K562 (cell line): Measurements from ENCODE around the gene CT55. TPM values are rescaled to one million over a fixed set of nuclear protein-coding genes. Genes with fewer than 3 reads are reported as not detected.

Experiments
- DNMT1 ChIP-seq: fragments of 450-650 bp; IDR thresholded peaks from 2 replicates; pipeline ENCODE4 v1.6.1; 2016; ENCODE audit warnings: antibody characterized with exemption, mild to moderate bottlenecking
- L3MBTL2 ChIP-seq: fragments of 450-650 bp; IDR thresholded peaks from 2 replicates; pipeline ENCODE4 v1.6.1; 2016; ENCODE audit warnings: mild to moderate bottlenecking, moderate library complexity
- MEIS2 ChIP-seq: fragments of 450-650 bp; IDR thresholded peaks from 2 replicates; pipeline ENCODE4 v1.6.1; 2014; ENCODE audit warnings: mild to moderate bottlenecking; ENCODE audit not compliant: partially characterized antibody
- TAL1 ChIP-seq: fragments of 450-650 bp; IDR thresholded peaks from 2 replicates; pipeline ENCODE4 v1.6.1; 2016; ENCODE audit warnings: mild to moderate bottlenecking
- ZC3H4 ChIP-seq: sonication (generic); formaldehyde crosslinking; IDR thresholded peaks from 2 replicates; pipeline ENCODE4 v1.9.0; 2021; ENCODE audit warnings: missing genetic modification reagents, borderline replicate concordance
- polyA plus RNA-seq, 8 experiments: library from polyadenylated mRNA; depleted of rRNA in 4 of 8; stranded (reverse) in 5 of 8; unstranded in 3 of 8; fragments of >200 nt; fragmentation: Nextera tagmentation in 2 of 8; fragmentation: Illumina TruSeq in 1 of 8; extraction: Ambion mirVana in 2 of 8; extraction: Trizol in 1 of 8; gene quantifications; 2 replicates each; pipeline versions ENCODE4 v1.2.1 to v1.2.3, GENCODE V29; 2011 to 2014; ENCODE audit warnings: inconsistent platforms in 1 of 8, missing spikeins in 1 of 8
- total RNA-seq, 7 experiments: library from RNA; depleted of rRNA in 6 of 7; stranded (reverse); fragments of >200 nt in 6 of 7; fragmentation: Illumina TruSeq in 2 of 7; extraction: Trizol in 2 of 7; gene quantifications; 2 replicates each; pipeline versions ENCODE4 v1.2.1 to v1.2.3, GENCODE V29; 2011 to 2021; ENCODE audit warnings: low replicate concordance in 1 of 7
- TF ChIP-seq, protein P1 (sequence below): sonication (generic); formaldehyde crosslinking; IDR thresholded peaks from 2 replicates; pipeline ENCODE4 v1.8.1; 2023; ENCODE audit warnings: mild to moderate bottlenecking, missing genetic modification reagents
- TF ChIP-seq, protein P2 (sequence below): fragments of 150-350 bp; IDR thresholded peaks from 2 replicates; pipeline ENCODE4 v1.6.1; 2014; ENCODE audit warnings: low read depth, mild to moderate bottlenecking, low read length, borderline replicate concordance
- TF ChIP-seq, protein P3 (sequence below): fragments of 200-600 bp; sonication (generic); IDR thresholded peaks from one replicate; pipeline ENCODE4 v1.6.1; 2012; ENCODE audit warnings: mild to moderate bottlenecking, low read depth, low read length, inconsistent platforms
- TF ChIP-seq, protein P4 (sequence below): fragments of 250-450 bp; sonication (Bioruptor Pico); IDR thresholded peaks from 2 replicates; pipeline ENCODE4 v1.5.0; 2021

The CT55 gene
- total and polyA plus RNA-seq, 9 of the 15 experiments (the other 6 are each of a cell fraction or from before 2014, with no cell fraction given), result 48.5 to 98.9 (median 73.2) TPM

DNA sequence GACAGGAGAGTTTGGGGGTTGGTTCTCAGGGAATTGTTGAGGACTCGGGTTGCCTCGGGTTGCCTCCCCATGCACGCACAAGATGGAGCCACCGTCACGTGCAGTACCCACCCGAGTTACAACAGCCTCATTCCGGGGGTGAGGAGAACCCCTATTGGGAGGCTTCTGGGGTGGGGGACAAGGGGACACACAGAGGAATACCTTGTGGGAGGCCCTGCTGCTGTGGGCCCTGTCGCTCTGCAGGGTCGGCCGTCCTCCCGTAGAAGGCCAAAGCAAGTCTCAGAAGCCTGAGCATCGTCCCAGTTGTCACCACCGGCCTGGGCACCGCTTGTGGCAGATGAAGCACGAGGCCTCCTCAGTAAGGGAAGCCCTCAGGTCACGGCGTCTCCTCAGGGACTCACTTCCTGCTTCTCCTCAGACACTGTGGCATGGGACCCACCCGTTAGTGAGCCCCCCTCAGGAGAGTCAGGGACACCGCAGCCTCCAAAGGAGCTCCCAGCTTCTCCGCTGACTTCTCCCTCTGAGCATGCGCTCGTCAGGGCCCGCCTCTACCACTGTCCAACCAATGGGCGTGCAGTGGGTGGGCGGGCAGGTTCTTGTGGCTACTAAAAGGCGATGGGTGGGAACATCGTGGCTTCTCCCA, at the start of gene CT55 (continued):
- TF ChIP-seq TAL1 (no peak), MEIS2 (peak; percentile 63), ZC3H4 (CRISPR knock-in tag) (no peak), DNMT1 (no peak), L3MBTL2 (peak; percentile 76; the same call in 1 of the 2 replicates)
- TF ChIP-seq, protein P1, sequence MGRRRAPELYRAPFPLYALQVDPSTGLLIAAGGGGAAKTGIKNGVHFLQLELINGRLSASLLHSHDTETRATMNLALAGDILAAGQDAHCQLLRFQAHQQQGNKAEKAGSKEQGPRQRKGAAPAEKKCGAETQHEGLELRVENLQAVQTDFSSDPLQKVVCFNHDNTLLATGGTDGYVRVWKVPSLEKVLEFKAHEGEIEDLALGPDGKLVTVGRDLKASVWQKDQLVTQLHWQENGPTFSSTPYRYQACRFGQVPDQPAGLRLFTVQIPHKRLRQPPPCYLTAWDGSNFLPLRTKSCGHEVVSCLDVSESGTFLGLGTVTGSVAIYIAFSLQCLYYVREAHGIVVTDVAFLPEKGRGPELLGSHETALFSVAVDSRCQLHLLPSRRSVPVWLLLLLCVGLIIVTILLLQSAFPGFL (CRISPR knock-in tag), result no peak
- TF ChIP-seq, protein P2, sequence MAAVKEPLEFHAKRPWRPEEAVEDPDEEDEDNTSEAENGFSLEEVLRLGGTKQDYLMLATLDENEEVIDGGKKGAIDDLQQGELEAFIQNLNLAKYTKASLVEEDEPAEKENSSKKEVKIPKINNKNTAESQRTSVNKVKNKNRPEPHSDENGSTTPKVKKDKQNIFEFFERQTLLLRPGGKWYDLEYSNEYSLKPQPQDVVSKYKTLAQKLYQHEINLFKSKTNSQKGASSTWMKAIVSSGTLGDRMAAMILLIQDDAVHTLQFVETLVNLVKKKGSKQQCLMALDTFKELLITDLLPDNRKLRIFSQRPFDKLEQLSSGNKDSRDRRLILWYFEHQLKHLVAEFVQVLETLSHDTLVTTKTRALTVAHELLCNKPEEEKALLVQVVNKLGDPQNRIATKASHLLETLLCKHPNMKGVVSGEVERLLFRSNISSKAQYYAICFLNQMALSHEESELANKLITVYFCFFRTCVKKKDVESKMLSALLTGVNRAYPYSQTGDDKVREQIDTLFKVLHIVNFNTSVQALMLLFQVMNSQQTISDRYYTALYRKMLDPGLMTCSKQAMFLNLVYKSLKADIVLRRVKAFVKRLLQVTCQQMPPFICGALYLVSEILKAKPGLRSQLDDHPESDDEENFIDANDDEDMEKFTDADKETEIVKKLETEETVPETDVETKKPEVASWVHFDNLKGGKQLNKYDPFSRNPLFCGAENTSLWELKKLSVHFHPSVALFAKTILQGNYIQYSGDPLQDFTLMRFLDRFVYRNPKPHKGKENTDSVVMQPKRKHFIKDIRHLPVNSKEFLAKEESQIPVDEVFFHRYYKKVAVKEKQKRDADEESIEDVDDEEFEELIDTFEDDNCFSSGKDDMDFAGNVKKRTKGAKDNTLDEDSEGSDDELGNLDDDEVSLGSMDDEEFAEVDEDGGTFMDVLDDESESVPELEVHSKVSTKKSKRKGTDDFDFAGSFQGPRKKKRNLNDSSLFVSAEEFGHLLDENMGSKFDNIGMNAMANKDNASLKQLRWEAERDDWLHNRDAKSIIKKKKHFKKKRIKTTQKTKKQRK, result no peak
- TF ChIP-seq, protein P3, sequence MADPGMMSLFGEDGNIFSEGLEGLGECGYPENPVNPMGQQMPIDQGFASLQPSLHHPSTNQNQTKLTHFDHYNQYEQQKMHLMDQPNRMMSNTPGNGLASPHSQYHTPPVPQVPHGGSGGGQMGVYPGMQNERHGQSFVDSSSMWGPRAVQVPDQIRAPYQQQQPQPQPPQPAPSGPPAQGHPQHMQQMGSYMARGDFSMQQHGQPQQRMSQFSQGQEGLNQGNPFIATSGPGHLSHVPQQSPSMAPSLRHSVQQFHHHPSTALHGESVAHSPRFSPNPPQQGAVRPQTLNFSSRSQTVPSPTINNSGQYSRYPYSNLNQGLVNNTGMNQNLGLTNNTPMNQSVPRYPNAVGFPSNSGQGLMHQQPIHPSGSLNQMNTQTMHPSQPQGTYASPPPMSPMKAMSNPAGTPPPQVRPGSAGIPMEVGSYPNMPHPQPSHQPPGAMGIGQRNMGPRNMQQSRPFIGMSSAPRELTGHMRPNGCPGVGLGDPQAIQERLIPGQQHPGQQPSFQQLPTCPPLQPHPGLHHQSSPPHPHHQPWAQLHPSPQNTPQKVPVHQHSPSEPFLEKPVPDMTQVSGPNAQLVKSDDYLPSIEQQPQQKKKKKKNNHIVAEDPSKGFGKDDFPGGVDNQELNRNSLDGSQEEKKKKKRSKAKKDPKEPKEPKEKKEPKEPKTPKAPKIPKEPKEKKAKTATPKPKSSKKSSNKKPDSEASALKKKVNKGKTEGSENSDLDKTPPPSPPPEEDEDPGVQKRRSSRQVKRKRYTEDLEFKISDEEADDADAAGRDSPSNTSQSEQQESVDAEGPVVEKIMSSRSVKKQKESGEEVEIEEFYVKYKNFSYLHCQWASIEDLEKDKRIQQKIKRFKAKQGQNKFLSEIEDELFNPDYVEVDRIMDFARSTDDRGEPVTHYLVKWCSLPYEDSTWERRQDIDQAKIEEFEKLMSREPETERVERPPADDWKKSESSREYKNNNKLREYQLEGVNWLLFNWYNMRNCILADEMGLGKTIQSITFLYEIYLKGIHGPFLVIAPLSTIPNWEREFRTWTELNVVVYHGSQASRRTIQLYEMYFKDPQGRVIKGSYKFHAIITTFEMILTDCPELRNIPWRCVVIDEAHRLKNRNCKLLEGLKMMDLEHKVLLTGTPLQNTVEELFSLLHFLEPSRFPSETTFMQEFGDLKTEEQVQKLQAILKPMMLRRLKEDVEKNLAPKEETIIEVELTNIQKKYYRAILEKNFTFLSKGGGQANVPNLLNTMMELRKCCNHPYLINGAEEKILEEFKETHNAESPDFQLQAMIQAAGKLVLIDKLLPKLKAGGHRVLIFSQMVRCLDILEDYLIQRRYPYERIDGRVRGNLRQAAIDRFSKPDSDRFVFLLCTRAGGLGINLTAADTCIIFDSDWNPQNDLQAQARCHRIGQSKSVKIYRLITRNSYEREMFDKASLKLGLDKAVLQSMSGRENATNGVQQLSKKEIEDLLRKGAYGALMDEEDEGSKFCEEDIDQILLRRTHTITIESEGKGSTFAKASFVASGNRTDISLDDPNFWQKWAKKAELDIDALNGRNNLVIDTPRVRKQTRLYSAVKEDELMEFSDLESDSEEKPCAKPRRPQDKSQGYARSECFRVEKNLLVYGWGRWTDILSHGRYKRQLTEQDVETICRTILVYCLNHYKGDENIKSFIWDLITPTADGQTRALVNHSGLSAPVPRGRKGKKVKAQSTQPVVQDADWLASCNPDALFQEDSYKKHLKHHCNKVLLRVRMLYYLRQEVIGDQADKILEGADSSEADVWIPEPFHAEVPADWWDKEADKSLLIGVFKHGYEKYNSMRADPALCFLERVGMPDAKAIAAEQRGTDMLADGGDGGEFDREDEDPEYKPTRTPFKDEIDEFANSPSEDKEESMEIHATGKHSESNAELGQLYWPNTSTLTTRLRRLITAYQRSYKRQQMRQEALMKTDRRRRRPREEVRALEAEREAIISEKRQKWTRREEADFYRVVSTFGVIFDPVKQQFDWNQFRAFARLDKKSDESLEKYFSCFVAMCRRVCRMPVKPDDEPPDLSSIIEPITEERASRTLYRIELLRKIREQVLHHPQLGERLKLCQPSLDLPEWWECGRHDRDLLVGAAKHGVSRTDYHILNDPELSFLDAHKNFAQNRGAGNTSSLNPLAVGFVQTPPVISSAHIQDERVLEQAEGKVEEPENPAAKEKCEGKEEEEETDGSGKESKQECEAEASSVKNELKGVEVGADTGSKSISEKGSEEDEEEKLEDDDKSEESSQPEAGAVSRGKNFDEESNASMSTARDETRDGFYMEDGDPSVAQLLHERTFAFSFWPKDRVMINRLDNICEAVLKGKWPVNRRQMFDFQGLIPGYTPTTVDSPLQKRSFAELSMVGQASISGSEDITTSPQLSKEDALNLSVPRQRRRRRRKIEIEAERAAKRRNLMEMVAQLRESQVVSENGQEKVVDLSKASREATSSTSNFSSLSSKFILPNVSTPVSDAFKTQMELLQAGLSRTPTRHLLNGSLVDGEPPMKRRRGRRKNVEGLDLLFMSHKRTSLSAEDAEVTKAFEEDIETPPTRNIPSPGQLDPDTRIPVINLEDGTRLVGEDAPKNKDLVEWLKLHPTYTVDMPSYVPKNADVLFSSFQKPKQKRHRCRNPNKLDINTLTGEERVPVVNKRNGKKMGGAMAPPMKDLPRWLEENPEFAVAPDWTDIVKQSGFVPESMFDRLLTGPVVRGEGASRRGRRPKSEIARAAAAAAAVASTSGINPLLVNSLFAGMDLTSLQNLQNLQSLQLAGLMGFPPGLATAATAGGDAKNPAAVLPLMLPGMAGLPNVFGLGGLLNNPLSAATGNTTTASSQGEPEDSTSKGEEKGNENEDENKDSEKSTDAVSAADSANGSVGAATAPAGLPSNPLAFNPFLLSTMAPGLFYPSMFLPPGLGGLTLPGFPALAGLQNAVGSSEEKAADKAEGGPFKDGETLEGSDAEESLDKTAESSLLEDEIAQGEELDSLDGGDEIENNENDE, result no peak
- TF ChIP-seq, protein P4, sequence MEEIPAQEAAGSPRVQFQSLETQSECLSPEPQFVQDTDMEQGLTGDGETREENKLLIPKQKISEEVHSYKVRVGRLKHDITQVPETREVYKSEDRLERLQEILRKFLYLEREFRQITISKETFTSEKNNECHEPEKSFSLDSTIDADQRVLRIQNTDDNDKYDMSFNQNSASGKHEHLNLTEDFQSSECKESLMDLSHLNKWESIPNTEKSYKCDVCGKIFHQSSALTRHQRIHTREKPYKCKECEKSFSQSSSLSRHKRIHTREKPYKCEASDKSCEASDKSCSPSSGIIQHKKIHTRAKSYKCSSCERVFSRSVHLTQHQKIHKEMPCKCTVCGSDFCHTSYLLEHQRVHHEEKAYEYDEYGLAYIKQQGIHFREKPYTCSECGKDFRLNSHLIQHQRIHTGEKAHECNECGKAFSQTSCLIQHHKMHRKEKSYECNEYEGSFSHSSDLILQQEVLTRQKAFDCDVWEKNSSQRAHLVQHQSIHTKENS (CRISPR knock-in tag), result no peak
